Natural killer cell (primary cell): ENCODE data around the gene FSTL4. TPM values are rescaled to one million over a fixed set of nuclear protein-coding genes. Genes with fewer than 3 reads are reported as not detected.

Source experiments
- ATAC-seq, 3 donors: fragments of 150-1000 bp in 2 of 3; fragments of 200-7000 bp in 1 of 3; cut with Tn5 transposase; 1 replicate in 1 of 3; 2 replicates in 2 of 3; pipeline ENCODE4 v1.10.0; 2021; ENCODE audit warnings: mild to moderate bottlenecking in 2 of 3, moderate library complexity in 2 of 3
- DNase-seq, 2 donors: peaks; one replicate each; pipeline versions ENCODE4 v3.0.0 to v3.0.0-alpha.2; 2013 to 2021; ENCODE audit warnings: mixed read lengths in 1 of 2
- H3K27ac ChIP-seq: one replicate; pipeline ENCODE4 v1.5.1; 2013; ENCODE audit warnings: mild to moderate bottlenecking, low read length
- H3K27me3 ChIP-seq: one replicate; pipeline ENCODE4 v1.6.1; 2013; ENCODE audit warnings: low read length; ENCODE audit not compliant: control insufficient read depth, insufficient read depth
- H3K36me3 ChIP-seq: one replicate; pipeline ENCODE4 v1.6.1; 2013; ENCODE audit warnings: low read length; ENCODE audit not compliant: control insufficient read depth, insufficient read depth
- H3K4me1 ChIP-seq: one replicate; pipeline ENCODE4 v1.6.1; 2013; ENCODE audit warnings: low read length; ENCODE audit not compliant: control insufficient read depth, insufficient read depth
- H3K4me3 ChIP-seq: one replicate; pipeline ENCODE4 v1.5.1; 2013; ENCODE audit warnings: low read length
- H3K9me3 ChIP-seq: one replicate; pipeline ENCODE4 v1.6.1; 2013; ENCODE audit warnings: low read length; ENCODE audit not compliant: control insufficient read depth, insufficient read depth
- H3K27ac Mint-ChIP-seq, 2 donors: one replicate each; pipeline ENCODE4 v1.8.0; 2022; ENCODE audit warnings: mild to moderate bottlenecking in 2 of 2, mixed read lengths in 2 of 2, moderate library complexity in 1 of 2
- H3K27me3 Mint-ChIP-seq, 2 donors: one replicate each; pipeline ENCODE4 v1.8.0; 2022; ENCODE audit warnings: low read depth in 2 of 2, mixed read lengths in 2 of 2
- H3K36me3 Mint-ChIP-seq: one replicate; pipeline ENCODE4 v1.8.0; 2022; ENCODE audit warnings: mixed read lengths
- H3K4me1 Mint-ChIP-seq, 2 donors: one replicate each; pipeline ENCODE4 v1.8.0; 2022; ENCODE audit warnings: mixed read lengths in 2 of 2
- H3K4me3 Mint-ChIP-seq: one replicate; pipeline ENCODE4 v1.8.0; 2022; ENCODE audit warnings: mild to moderate bottlenecking, moderate library complexity, mixed read lengths
- H3K9me3 Mint-ChIP-seq, 2 donors: one replicate each; pipeline ENCODE4 v1.8.0; 2022; ENCODE audit warnings: mixed read lengths in 2 of 2
- CTCF ChIP-seq: fragments of 200-600 bp; IDR thresholded peaks from one replicate; pipeline ENCODE4 v1.8.0; 2022; ENCODE audit warnings: antibody characterized with exemption
- WGBS: methylation state at CpG from one replicate; pipeline ENCODE4 v1.1.7; 2013; ENCODE audit warnings: missing lambda C conversion rate; ENCODE audit not compliant: insufficient coverage; 5-methylcytosine and 5-hydroxymethylcytosine counted together
- intact Hi-C: fragments of 100-400 bp; cut with micrococcal nuclease; formaldehyde crosslinking; loops from one replicate; pipeline ENCODE4 v1.14.2; 2022
- total RNA-seq, 4 donors: library from RNA; stranded (reverse); fragments of 120-200 nt in 1 of 4; gene quantifications; one replicate each; pipeline versions ENCODE4 v1.2.3 to v1.2.4, GENCODE V29; 2013 to 2022

FSTL4 gene
- total RNA-seq, 3 donors from 2014 or later (not counting 1 experiment from before 2014, with no cell fraction given): 0.11 to 0.75 (median 0.55) TPM

- intact Hi-C loops: no loop called here
- no peak overlapping the region for H3K27ac Mint-ChIP-seq
- H3K36me3 Mint-ChIP-seq: peaks cover 6% of the 10 kb centered on the region
- Histone ChIP-seq H3K36me3 (no peaks in the 10 kb centered on the region), H3K27me3 (peaks cover 26% of the 10 kb centered on the region), H3K4me3 (no peak overlapping the region), H3K9me3 (no peaks in the 10 kb centered on the region), H3K4me1 (peaks cover 8% of the 10 kb centered on the region), H3K27ac (no peak overlapping the region)
- H3K4me3 Mint-ChIP-seq: peak overlapping the region; percentile 41
- no peaks in the 10 kb centered on the region for H3K9me3 Mint-ChIP-seq
- H3K4me1 Mint-ChIP-seq: peaks cover 5 to 6% of the 10 kb centered on the region in 2 donors
- H3K27me3 Mint-ChIP-seq: peaks cover 46 to 56% of the 10 kb centered on the region in 2 donors
- DNase-seq (peak in 1 of 2 donors; percentile 42), ATAC-seq (peak in 1 of 3 donors; percentile 70)
- WGBS: 9% methylated on average over 57 of the region's 57 CpGs
- no peak for TF ChIP-seq CTCF
These were observed 1.6 kb downstream of the FSTL4 start for GRCh38 chr5:133610489-133611356.

- 63% methylated on average over 4 of the region's 6 CpGs for WGBS
- Histone ChIP-seq H3K27ac (no peak overlapping the region), H3K36me3 (no peaks in the 10 kb centered on the region), H3K27me3 (peaks cover 21% of the 10 kb centered on the region), H3K4me3 (no peak overlapping the region), H3K4me1 (peaks cover 5% of the 10 kb centered on the region), H3K9me3 (no peaks in the 10 kb centered on the region)
- Mint-ChIP-seq H3K27ac (no peak overlapping the region), H3K4me1 (no peaks in the 10 kb centered on the region), H3K9me3 (no peaks in the 10 kb centered on the region), H3K4me3 (no peak overlapping the region), H3K27me3 (peaks cover 29 to 38% of the 10 kb centered on the region in 2 donors), H3K36me3 (no peaks in the 10 kb centered on the region)
- TF ChIP-seq CTCF: no peak
- ATAC-seq: no peak
- intact Hi-C loops: no loop called here
- DNase-seq: no peak
These were observed 4.9 kb downstream of the FSTL4 start for GRCh38 chr5:133607451-133607850.

- no peak for DNase-seq
- Histone ChIP-seq H3K27ac (no peak overlapping the region), H3K4me1 (peaks cover 5% of the 10 kb centered on the region), H3K9me3 (no peaks in the 10 kb centered on the region), H3K27me3 (peaks cover 25% of the 10 kb centered on the region), H3K36me3 (no peaks in the 10 kb centered on the region), H3K4me3 (no peak overlapping the region)
- no peak overlapping the region for H3K27ac Mint-ChIP-seq
- intact Hi-C loops: no loop called here
- no peaks in the 10 kb centered on the region for H3K9me3 Mint-ChIP-seq
- H3K4me1 Mint-ChIP-seq: no peaks in the 10 kb centered on the region
- H3K27me3 Mint-ChIP-seq: peaks cover 30 to 41% of the 10 kb centered on the region in 2 donors
- no peak for ATAC-seq
- no peaks in the 10 kb centered on the region for H3K36me3 Mint-ChIP-seq
- WGBS: 100% methylated on average over 1 of the region's 2 CpGs
- no peak overlapping the region for H3K4me3 Mint-ChIP-seq
- no peak for TF ChIP-seq CTCF
These were observed 5.5 kb downstream of the FSTL4 start for GRCh38 chr5:133606835-133607234.
